ENCODE measurements around the gene TPCN2.
A peak's percentile ranks its signal among the peaks of the same experiment; 100 is the strongest.

The TPCN2 gene

GRCh38 chr11:69039501-69039900 lies 9.2 kb upstream of the TPCN2 start:
- no peak for DNase-seq (ENCODE audit: low spot score)

DNA sequence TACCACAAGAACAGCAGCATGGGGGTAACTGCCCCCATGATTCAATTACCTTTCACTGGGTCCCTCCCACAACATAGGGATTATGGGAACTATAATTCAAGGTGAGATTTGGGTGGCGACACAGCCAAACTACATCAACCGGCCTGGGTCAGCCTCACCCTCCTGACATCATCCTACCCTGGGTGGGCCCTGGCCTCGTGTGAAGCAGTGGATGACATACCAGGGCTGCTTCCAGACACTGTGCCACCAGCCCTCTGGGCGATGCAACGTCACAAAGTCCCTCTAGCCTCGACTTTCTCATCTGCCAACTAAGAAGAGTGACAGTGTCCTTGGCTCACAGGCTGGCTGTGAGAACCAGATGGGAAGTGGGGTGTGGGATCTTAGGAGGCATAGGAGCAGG lies 8.7 kb upstream of the TPCN2 start:
- no peak for DNase-seq (ENCODE audit: low spot score)

DNA sequence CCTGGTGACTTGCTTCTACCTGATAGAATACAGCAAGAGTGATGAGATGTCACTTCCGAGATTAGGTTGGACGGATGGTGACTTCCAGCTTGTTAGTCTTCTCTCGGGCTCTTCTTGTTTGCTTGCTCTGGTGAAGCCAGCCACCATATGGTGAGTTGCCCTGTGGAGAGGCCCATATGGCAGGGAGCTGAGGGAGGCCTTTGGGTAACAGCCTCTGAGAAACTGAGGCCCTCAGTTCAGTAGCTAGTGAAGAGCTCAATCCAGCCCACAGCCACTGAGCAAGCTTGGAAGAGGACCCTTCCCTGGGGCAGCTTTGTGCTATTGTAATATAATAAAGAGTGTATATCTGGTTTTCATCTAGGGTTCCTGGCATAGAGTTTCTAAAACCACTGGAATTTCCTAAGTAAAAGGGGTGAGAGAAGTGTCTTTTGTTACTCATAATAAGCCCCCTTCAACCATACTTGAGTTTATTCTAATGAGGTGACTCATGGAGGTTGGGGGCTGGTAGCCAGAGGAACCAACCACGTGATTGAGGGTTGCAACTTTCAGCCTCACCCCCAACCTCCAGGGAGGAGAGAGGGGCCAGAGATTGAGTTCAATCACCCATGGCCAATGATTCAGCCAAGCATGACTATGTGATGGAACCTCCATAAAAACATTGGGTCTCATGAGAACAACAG lies 8.0 kb upstream of the TPCN2 start:
- DNase-seq (ENCODE audit: low spot score): no peak

- no peak for DNase-seq (ENCODE audit: low spot score)
Observed at GRCh38 chr11:69041516-69041915, 7.2 kb upstream of the TPCN2 start.

DNA sequence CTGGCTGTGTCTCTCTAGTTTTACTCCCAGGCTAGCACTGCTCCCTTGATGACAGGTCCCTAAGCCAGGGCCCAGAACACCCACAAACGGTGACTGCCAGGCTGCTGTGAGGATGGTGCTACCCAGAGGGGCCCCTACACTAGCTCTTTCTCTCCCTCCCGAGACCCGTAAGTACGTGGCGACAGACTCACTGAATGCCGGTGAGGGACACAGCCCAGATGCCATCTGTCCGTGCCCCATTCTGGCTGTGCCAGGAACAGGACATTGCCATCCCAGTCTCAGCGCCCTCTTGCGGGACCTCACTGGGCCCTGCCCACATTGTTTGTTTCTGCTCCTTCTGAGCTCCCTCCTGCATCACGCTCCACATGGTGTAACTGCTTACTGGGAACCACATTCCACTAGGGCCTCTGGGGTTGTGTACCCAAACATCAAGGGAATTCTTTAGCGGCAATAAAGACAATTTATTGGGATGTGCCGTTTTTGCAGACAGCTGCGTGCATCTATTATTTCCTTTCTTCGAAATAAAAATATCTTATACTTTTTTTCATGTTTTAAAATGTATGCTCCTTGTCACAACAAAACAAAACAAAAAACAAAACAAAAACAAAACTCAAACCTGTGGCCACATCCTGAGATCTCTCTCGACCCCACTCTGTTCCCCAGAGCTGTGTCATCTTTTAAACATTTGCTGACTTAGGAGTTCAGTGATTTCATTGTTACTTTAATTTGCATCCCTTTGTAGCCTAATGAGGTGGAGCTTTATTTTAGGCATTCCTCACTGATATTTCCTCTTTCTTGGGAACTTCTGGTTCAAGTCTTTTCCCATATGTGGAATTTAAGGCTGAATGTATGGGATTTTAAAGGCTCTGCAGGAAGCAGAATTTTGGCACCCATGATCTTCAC lies 4.4 kb upstream of the TPCN2 start:
- DNase-seq (ENCODE audit: low spot score): peak; percentile 29

DNA sequence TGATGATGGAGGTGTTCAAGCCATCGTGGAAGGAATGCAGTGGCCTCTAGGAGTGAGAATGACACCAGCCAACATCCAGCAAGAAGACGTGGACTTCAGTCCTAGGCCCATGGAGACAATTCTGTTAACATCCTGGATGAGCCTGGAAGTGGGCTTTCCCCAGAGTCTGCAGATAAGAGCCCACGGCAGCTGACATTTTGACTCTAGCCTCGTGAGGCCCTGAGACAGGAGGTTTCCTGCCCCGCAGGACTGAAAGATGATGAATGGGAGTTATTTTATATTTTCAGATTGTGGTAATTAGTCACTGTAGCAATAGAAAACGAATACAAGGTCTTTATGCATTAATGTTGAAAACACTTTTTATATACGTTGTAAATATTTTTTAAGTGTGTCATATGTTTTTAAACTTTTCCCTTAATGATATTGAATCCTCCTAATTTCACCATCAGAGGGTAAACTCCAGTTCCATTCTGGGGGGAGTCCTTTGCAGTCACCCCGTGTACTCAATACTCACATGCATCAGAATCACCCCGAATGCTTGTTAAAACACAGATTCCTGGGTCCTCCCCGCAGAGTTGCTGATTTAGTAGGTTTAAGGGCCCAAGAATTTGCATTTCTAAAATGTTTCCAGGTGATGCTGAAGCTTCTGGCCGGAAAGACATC lies 570 bp upstream of the TPCN2 start:
- DNase-seq (ENCODE audit: low spot score): no peak

DNA sequence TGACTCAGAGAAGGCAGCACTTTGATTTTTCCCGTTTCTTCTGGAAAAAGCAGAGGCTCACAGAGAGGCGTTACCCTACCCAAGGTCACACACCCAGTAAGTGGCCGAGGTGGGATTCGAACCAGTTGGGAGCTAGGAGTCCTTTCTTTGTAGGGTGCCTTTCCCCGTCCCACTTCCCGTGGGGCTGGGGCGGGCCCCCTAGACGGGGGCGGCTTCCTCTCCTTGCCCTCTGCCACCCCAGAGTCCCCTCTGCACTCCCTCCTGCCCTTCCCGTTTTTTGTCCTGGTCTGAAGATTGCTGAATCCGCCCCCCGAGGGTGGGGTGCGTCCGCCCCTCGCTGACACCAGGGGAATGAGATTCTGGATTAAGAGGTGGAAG lies 747 bp downstream of the TPCN2 start:
- DNase-seq (ENCODE audit: low spot score): peak; percentile 28

- no peak for DNase-seq (ENCODE audit: low spot score)
Observed at GRCh38 chr11:69050592-69051380, 2.1 kb downstream of the TPCN2 start.

GRCh38 chr11:69051381-69052342 lies 2.9 kb downstream of the TPCN2 start:
- no peak for DNase-seq (ENCODE audit: low spot score)

DNA sequence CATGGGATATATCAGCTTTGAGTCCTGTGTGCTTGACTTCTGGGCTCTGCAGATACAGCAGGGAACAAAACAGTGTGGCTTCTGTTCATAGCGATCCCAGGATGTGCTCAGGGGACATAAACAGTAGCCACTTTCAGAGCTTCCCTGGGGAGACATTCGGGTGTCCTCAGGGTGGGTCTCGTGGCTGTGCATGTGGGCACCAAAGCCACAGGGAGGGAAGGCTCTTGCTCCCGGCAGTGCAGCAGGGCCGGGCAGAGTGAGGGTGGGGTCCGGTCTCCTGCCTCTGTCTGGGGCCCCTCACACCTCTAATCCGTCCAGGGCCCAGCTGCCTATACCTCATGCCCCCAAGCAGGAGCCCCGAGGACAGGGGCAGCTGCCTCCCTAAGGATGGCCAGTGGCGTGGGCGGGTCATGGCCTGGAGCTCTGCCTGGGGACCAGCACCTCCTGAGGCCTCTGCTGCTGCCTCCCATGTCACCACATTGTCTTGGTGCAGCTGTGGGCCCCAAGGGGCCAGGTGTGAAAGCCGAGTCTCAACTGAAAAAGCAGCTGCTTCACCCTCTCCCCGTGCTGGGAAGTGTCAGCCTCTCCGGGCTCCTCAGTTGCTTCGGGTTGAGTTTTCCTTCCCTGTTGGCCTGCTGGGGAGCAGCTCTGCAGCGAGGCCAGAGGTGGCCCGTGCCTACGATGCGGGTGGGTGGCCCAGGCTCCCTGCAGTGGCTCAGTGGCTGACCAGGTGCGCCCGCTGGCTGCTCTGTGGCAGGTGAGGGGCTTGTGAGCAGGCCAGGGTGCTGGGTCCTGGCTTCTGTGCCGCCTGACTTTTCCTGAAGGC lies 3.8 kb downstream of the TPCN2 start:
- no peak for DNase-seq (ENCODE audit: low spot score)

DNA sequence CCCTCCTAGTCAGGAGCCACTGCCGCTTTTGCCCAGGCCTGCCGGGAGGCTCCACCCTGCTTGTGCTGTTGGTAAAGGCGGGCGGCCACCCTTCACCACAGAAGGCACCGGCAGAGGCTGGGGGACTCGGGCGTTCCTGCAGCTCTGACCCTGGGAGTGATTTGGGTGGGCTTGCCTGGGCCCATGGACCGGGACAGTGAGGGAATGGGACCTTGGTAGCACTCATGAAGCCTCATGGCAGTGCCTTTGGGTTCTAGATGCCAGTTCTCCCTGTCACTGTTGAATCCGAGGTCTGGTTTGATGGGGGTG lies 4.4 kb downstream of the TPCN2 start:
- no peak for DNase-seq (ENCODE audit: low spot score)

GRCh38 chr11:69053546-69054396 lies 5.0 kb downstream of the TPCN2 start:
- no peak for DNase-seq (ENCODE audit: low spot score)

DNA sequence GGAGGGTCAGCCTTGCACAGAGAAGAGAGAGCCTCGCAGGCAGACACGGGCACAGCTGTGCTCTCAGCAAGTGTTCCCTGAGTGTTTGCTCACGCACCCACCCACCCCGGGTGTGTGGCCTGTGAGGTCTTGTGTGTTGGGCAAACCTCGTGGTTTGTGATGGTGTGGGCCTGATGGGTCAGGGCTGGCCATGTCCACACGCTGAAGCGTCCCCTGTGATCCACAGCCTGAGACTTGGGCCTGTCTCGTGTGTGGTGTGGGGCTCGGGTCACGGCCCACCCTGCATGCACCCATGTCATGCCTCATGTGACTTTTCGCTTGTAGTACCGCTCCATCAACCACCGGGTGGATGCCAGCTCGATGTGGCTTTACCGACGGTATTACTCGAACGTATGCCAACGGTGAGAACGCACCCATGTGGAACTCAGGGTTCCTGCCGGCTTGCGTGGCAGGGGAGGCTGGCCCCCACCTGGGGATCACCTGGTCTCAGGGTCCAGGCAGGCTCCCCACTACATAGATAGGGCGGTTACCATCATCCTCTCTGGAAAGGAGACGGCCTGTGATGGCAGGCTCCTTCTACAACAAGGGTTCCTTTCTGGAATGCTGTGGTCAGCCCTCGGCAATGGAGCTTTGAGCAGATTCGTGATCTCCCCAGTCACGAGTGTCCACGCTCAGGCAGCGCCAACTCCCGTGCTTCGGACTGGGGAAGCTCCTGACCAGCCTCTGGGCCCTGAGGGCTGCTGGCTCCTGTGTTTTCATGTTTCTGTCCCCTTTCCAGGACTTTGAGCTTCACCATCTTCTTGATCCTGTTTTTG lies 5.9 kb downstream of the TPCN2 start:
- no peak for DNase-seq (ENCODE audit: low spot score)

DNA sequence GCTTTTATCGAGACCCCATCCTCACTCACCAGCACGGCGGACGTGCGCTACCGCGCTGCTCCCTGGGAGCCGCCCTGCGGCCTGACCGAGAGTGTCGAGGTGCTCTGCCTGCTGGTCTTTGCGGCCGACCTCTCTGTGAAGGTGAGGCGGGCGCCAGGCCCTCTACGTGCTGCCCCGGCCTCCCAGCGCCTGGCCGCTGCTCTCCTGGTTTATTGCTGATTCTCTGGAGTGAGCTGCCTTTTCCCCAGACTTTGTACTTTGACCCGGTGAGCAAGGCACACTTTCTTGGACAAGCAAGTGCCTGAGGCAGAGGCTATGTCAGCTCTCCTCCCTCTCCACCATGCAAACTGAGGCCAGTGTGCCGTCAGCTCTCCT lies 6.5 kb downstream of the TPCN2 start:
- DNase-seq (ENCODE audit: low spot score): no peak

GRCh38 chr11:69055598-69056516 lies 7.1 kb downstream of the TPCN2 start:
- no peak for DNase-seq (ENCODE audit: low spot score)

GRCh38 chr11:69057236-69057635 lies 8.5 kb downstream of the TPCN2 start:
- DNase-seq (ENCODE audit: low spot score): no peak

- no peak for DNase-seq (ENCODE audit: low spot score)
Observed at GRCh38 chr11:69057801-69058200, 9.1 kb downstream of the TPCN2 start.
